Subcutaneous adipose tissue (tissue), 4 donors: ENCODE results near the gene ARHGAP18. TPM values are rescaled to one million over a fixed set of nuclear protein-coding genes. Genes with fewer than 3 reads are reported as not detected.

Experiments
- total RNA-seq, 4 donors: library from RNA; depleted of rRNA; stranded (reverse); fragments of >200 nt; gene quantifications; one replicate each; pipeline ENCODE4 v1.1.0, GENCODE V29; 2016
- TF ChIP-seq, protein P1 (sequence below): fragments of 450-650 bp; IDR thresholded peaks from one replicate; pipeline ENCODE4 v1.5.1; 2016; ENCODE audit warnings: low read depth, mild to moderate bottlenecking, control low read depth, antibody characterized with exemption, moderate library complexity

Gene ARHGAP18
- total RNA-seq, 4 donors from 2014 or later: 20.7 to 44.2 (median 29.7) TPM

DNA sequence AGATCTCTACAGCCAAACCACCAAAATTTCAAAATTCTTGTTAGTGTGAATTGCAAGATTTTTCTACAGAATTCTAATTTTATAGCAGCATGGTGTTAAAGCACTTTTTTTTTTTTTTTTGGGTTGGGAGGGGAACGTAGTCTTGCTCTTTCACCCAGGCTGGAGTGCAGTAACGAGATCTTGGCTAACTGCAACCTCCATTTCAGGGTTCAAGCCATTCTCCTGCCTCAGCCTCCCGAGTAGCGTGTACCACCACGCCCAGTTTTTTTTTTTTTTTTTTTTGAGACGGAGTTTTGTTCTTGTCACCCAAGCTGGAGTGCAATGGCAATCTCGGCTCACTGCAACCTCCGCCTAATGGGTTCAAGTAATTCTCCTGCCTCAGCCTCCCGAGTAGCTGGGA, 11.5 kb downstream of the ARHGAP18 start:
- TF ChIP-seq, protein P1, sequence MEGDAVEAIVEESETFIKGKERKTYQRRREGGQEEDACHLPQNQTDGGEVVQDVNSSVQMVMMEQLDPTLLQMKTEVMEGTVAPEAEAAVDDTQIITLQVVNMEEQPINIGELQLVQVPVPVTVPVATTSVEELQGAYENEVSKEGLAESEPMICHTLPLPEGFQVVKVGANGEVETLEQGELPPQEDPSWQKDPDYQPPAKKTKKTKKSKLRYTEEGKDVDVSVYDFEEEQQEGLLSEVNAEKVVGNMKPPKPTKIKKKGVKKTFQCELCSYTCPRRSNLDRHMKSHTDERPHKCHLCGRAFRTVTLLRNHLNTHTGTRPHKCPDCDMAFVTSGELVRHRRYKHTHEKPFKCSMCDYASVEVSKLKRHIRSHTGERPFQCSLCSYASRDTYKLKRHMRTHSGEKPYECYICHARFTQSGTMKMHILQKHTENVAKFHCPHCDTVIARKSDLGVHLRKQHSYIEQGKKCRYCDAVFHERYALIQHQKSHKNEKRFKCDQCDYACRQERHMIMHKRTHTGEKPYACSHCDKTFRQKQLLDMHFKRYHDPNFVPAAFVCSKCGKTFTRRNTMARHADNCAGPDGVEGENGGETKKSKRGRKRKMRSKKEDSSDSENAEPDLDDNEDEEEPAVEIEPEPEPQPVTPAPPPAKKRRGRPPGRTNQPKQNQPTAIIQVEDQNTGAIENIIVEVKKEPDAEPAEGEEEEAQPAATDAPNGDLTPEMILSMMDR: no peak

DNA sequence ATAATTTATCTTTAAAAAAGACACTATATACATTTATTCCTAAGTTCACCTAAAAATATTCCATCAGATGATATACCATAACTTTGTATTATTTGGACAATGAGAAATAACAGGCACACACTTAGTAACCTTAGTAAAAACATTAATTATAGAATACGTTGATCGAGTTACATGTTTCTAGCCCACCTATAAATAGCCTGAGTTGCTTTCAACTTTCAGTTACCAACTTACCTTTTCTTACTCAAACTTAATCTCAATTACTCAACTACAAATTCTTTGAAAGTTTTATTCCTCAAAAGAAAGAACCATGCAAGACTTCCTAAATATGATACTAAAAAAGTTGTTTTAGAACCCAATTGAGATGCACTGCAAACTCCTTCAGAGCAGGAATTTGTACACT, 12.2 kb downstream of the ARHGAP18 start:
- TF ChIP-seq, protein P1: no peak

DNA sequence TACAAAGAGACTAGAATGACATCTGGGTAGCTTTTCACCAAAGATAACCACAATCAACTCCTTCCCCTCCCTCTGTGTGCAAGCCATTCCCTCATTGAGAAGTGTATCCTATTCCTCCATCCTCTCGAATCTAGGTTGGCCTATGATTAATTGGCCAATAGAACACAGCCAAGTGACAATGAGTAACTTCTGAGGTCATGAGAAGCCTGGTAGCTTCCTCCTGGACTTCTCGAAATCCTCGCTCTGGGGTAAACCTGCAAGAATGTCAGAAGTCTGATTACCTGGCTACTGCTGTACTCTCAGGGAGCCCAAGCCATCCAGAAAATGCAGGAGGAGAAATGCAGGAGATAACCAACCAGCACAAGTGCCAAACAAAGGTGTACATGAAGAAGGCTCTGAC, 13.1 kb downstream of the ARHGAP18 start:
- TF ChIP-seq, protein P1: no peak

DNA sequence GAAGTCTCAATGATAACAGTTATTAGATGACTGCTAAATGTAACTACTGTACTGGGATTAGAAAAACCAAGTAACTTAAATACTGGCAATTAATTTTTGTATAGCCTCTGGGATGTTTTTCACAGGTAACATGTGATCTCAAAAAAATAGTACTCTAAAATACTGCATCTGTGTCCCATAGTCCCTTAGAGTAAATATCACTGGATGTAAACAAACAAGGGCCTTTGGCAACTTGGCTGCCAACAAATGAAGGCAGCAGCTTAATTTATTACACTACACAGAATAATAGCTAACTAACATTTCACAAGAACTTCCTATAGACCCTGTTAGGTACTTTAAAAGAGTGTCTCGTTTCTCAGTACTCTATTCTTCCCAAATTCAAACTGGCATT, 14.0 kb downstream of the ARHGAP18 start:
- TF ChIP-seq, protein P1: no peak

DNA sequence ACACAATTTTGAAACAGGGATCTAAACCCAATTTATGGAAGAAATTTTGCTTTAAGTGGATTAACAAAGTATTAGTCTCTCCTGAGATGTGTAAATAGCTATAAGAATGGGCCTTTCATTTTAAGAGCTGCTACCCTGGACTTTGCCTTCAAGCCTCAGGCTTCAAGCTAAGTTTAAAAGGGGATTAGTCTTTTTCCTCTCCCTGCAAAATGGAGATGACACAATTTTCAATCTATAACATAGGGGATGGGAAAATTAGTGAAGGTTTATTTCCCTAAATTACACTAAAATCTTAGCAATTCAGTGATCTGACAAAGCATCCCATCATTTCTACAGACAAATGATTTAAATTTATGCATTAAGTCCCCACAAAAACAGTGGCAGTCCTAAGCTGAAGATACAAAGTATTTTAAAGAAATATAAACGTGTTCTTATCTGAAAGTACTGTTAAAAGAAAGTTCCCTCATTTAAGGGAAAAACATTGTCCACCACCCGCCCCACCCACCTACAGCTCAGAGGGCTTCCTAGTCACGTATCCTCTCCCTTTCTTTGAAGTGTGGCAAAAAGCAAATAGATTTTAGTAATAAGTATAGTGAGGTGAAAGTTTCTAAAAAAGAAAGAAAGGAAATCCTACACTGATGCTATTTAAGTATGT, 14.5 kb downstream of the ARHGAP18 start:
- TF ChIP-seq, protein P1: no peak

DNA sequence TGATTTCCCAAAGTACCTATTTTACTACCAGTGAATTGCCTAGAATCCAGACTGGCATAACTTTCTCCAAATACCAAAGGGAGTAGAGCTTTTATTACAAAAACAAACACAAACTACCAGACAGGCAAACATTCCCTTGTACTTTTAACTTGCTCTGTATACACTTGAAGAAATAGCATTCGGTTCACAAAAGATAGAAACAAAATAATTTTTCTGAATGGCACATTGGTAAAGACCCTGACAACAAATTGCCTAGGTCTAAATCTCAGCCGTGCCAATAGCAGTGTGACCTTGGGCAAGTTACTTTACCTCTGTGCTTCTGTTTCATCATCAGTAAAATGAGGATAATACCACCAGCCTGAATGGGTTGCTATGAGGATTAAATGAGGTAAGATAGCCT, 15.9 kb downstream of the ARHGAP18 start:
- TF ChIP-seq, protein P1: no peak

DNA sequence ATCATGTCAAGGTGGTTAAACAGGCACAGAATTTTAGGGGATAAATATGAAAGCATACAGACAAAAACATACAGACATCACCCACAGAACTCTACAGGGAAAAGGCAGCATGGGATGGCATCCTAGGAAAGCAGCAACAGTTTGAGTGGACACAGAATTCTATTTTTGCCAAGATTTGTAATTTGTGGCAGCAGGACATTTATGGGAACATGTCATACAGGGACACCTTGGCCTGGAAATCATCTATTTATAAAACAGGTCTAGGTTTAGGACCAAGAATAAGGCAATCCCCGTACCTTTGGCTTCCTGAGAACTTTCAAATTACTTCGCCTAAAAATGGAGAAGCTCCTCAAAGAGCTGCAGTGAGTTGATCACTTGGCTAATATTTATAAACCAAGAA, 17.5 kb downstream of the ARHGAP18 start:
- TF ChIP-seq, protein P1: no peak
